ENCODE data around the gene IPPK.

DNA sequence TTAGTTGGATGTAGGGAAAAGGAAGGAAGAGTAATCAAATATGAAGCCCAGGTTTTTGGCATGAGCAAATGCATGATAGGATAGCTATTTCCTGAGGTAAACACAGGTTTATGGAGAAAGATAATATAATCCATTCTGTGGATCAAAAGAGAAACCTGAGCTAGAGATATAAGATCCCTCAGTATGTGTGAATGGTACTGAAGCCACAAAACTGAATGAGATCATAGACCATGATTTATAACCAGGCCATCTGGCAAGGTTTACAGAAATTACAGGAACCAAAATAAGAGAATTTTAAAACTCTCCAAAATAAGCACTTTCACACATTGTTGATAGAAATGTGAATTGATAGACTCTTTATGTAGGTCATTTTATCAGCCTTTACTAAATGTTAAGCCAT, 105.4 kb downstream of the IPPK start:
- TF ChIP-seq, protein P1, sequence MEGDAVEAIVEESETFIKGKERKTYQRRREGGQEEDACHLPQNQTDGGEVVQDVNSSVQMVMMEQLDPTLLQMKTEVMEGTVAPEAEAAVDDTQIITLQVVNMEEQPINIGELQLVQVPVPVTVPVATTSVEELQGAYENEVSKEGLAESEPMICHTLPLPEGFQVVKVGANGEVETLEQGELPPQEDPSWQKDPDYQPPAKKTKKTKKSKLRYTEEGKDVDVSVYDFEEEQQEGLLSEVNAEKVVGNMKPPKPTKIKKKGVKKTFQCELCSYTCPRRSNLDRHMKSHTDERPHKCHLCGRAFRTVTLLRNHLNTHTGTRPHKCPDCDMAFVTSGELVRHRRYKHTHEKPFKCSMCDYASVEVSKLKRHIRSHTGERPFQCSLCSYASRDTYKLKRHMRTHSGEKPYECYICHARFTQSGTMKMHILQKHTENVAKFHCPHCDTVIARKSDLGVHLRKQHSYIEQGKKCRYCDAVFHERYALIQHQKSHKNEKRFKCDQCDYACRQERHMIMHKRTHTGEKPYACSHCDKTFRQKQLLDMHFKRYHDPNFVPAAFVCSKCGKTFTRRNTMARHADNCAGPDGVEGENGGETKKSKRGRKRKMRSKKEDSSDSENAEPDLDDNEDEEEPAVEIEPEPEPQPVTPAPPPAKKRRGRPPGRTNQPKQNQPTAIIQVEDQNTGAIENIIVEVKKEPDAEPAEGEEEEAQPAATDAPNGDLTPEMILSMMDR (IDR thresholded peaks at IDR 0.05; ENCODE audit: low read depth, low read length, poor library complexity, severe bottlenecking) = no peak
- TF ChIP-seq EZH2phosphoT487 (IDR thresholded peaks at IDR 0.05; ENCODE audit: borderline replicate concordance, low read length) = no peak

Data from DOHH2 (cell line).